GM23338 (cell line): ENCODE results near the gene CAPNS2. TPM values are rescaled to one million over a fixed set of nuclear protein-coding genes. Genes with fewer than 3 reads are reported as not detected.

Source experiments
- ATAC-seq: fragments of 200-7000 bp; cut with Tn5 transposase; 3 replicates; pipeline ENCODE4 v1.9.1; 2020
- DNase-seq: peaks from one replicate; pipeline ENCODE4 v3.0.0-alpha.2; 2015; ENCODE audit warnings: low spot score
- H2AFZ ChIP-seq: fragments of 200-600 bp; sonication (generic); 2 replicates; pipeline ENCODE4 v1.8.0; 2016; ENCODE audit warnings: antibody characterized with exemption, mild to moderate bottlenecking, moderate library complexity
- H3F3A ChIP-seq: fragments of 200-600 bp; sonication (generic); replicated peaks from 2 replicates; pipeline ENCODE4 v1.8.0; 2017; ENCODE audit warnings: antibody characterized with exemption, mixed run types, low read depth
- H3K27ac ChIP-seq: fragments of 200-600 bp; sonication (generic); 2 replicates; pipeline ENCODE4 v1.6.1; 2016; ENCODE audit warnings: low read depth
- H3K27me3 ChIP-seq: fragments of 200-600 bp; sonication (generic); 2 replicates; pipeline ENCODE4 v1.8.0; 2016; ENCODE audit warnings: mild to moderate bottlenecking, mixed run types, moderate library complexity; ENCODE audit not compliant: insufficient read depth
- H3K36me3 ChIP-seq: fragments of 200-600 bp; sonication (generic); 2 replicates; pipeline ENCODE4 v1.8.0; 2016; ENCODE audit warnings: mild to moderate bottlenecking; ENCODE audit not compliant: insufficient read depth
- H3K4me1 ChIP-seq: fragments of 200-600 bp; sonication (generic); 2 replicates; pipeline ENCODE4 v1.8.0; 2016; ENCODE audit warnings: mild to moderate bottlenecking, moderate library complexity; ENCODE audit not compliant: insufficient read depth
- H3K4me2 ChIP-seq: fragments of 200-600 bp; sonication (generic); 2 replicates; pipeline ENCODE4 v1.7.1; 2017; ENCODE audit warnings: mixed run types
- H3K4me3 ChIP-seq: fragments of 200-600 bp; sonication (generic); 2 replicates; pipeline ENCODE4 v1.6.1; 2016; ENCODE audit warnings: mixed run types
- H3K79me2 ChIP-seq: fragments of 200-600 bp; sonication (generic); replicated peaks from 2 replicates; pipeline ENCODE4 v1.8.0; 2017; ENCODE audit warnings: mild to moderate bottlenecking; ENCODE audit not compliant: insufficient read depth
- H3K9me2 ChIP-seq: fragments of 200-600 bp; sonication (generic); 2 replicates; pipeline ENCODE4 v1.8.0; 2017; ENCODE audit not compliant: insufficient read depth
- H4K20me1 ChIP-seq: fragments of 200-600 bp; sonication (generic); replicated peaks from 2 replicates; pipeline ENCODE4 v1.8.0; 2017; ENCODE audit warnings: mild to moderate bottlenecking; ENCODE audit not compliant: insufficient read depth
- H3K27ac Mint-ChIP-seq: 2 replicates; pipeline ENCODE4 v1.8.0; 2020; ENCODE audit warnings: inconsistent platforms, mild to moderate bottlenecking, moderate library complexity, mixed read lengths
- H3K27me3 Mint-ChIP-seq: 3 replicates; pipeline ENCODE4 v1.8.0; 2022; ENCODE audit warnings: low read depth, mild to moderate bottlenecking, moderate library complexity, mixed read lengths, inconsistent platforms; ENCODE audit not compliant: insufficient read depth, poor library complexity
- H3K36me3 Mint-ChIP-seq: 3 replicates; pipeline ENCODE4 v1.8.0; 2021; ENCODE audit warnings: low read depth, mild to moderate bottlenecking, inconsistent platforms, moderate library complexity, mixed read lengths
- H3K4me1 Mint-ChIP-seq: 3 replicates; pipeline ENCODE4 v1.8.0; 2020; ENCODE audit warnings: mild to moderate bottlenecking, inconsistent platforms, mixed read lengths
- H3K4me3 Mint-ChIP-seq: 3 replicates; pipeline ENCODE4 v1.8.0; 2021; ENCODE audit warnings: moderate library complexity, mild to moderate bottlenecking, inconsistent platforms, mixed read lengths
- H3K9me3 Mint-ChIP-seq: 3 replicates; pipeline ENCODE4 v1.8.0; 2020; ENCODE audit warnings: moderate library complexity, mild to moderate bottlenecking, inconsistent platforms, mixed read lengths
- CREB1 ChIP-seq: fragments of 250-450 bp; sonication (Bioruptor Pico); IDR thresholded peaks from 2 replicates; pipeline ENCODE4 v1.5.0; 2020; ENCODE audit warnings: low read depth, mild to moderate bottlenecking, moderate library complexity
- JUNB ChIP-seq: IDR thresholded peaks from one replicate; pipeline ENCODE4 v1.6.1; 2016; ENCODE audit warnings: antibody characterized with exemption; ENCODE audit not compliant: unreplicated experiment
- NANOG ChIP-seq: IDR thresholded peaks from 2 replicates; pipeline ENCODE4 v1.6.1; 2016; ENCODE audit warnings: antibody characterized with exemption, borderline replicate concordance
- POLR2AphosphoS5 ChIP-seq: IDR thresholded peaks from 2 replicates; pipeline ENCODE4 v1.6.1; 2016; ENCODE audit warnings: antibody characterized with exemption, low read depth
- ZNF114 ChIP-seq: fragments of 250-450 bp; sonication (Bioruptor Pico); IDR thresholded peaks from 2 replicates; pipeline ENCODE4 v1.5.0; 2020; ENCODE audit warnings: mild to moderate bottlenecking, moderate library complexity
- ZNF331 ChIP-seq: fragments of 250-450 bp; sonication (Bioruptor Pico); IDR thresholded peaks from 2 replicates; pipeline ENCODE4 v1.5.0; 2020; ENCODE audit warnings: low read depth, mild to moderate bottlenecking, moderate library complexity
- polyA plus RNA-seq: library from polyadenylated mRNA; unstranded; fragments of >200 nt; fragmentation: Nextera tagmentation; extraction: Ambion mirVana; gene quantifications from 2 replicates; pipeline ENCODE4 v1.2.1, GENCODE V29; 2016
- total RNA-seq: library from RNA; depleted of rRNA; stranded (reverse); fragments of >200 nt; shearing (Covaris generic); gene quantifications from 2 replicates; pipeline ENCODE4 v1.2.3, GENCODE V29; 2014
- TF ChIP-seq, protein P1 (sequence below): fragments of 250-450 bp; sonication (Bioruptor Pico); IDR thresholded peaks from 2 replicates; pipeline ENCODE4 v1.5.0; 2020; ENCODE audit warnings: mild to moderate bottlenecking, moderate library complexity
- TF ChIP-seq, protein P2 (sequence below), 2 experiments: fragments of 200-600 bp in 1 of 2; sonication (generic) in 1 of 2; conservative IDR thresholded peaks; 2 replicates each; pipeline versions ENCODE4 v1.5.1 to v1.6.1; 2016 to 2017; ENCODE audit warnings: antibody characterized with exemption in 2 of 2, low read depth in 2 of 2, mild to moderate bottlenecking in 2 of 2, moderate library complexity in 1 of 2
- TF ChIP-seq, protein P3 (sequence below): IDR thresholded peaks from one replicate; pipeline ENCODE4 v1.6.1; 2018; ENCODE audit warnings: antibody characterized with exemption; ENCODE audit not compliant: unreplicated experiment

The CAPNS2 gene
- total and polyA plus RNA-seq, 2 experiments from 2014 or later: 0.83 TPM; not detected in 1

DNA sequence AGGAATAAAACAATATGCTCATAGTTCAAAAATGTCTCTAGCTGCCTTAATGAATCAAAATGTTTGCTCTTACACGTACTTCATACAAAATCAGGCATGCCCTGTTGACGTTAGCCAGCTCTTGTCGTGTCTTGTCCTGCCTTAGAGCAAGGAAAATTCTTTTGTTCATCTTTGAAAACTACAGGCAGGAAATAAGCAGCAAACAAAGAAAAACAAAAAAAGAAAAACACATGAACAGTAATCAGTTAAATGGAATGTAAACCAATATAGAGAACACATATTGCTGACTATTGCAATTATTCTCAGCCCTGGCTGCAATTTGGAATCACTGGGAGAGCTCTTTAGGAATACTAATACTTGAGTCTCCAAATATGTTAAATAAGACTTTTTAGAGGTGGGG is 1.7 kb downstream of the CAPNS2 start:
- Mint-ChIP-seq H3K36me3 (no peaks in the 10 kb centered on the region), H3K4me1 (peaks cover 2% of the 10 kb centered on the region; the same call in 1 of the 3 replicates), H3K4me3 (no peak overlapping the region), H3K9me3 (no peaks in the 10 kb centered on the region), H3K27me3 (no peaks in the 10 kb centered on the region), H3K27ac (no peak overlapping the region)
- H3K36me3 ChIP-seq: no peaks in the 10 kb centered on the region
- H3F3A ChIP-seq: no peaks in the 10 kb centered on the region
- H3K79me2 ChIP-seq: no peaks in the 10 kb centered on the region
- TF ChIP-seq ZNF331 (CRISPR knock-in tag): no peak
- TF ChIP-seq ZNF114 (CRISPR knock-in tag): no peak
- TF ChIP-seq JUNB: no peak
- TF ChIP-seq, protein P1, sequence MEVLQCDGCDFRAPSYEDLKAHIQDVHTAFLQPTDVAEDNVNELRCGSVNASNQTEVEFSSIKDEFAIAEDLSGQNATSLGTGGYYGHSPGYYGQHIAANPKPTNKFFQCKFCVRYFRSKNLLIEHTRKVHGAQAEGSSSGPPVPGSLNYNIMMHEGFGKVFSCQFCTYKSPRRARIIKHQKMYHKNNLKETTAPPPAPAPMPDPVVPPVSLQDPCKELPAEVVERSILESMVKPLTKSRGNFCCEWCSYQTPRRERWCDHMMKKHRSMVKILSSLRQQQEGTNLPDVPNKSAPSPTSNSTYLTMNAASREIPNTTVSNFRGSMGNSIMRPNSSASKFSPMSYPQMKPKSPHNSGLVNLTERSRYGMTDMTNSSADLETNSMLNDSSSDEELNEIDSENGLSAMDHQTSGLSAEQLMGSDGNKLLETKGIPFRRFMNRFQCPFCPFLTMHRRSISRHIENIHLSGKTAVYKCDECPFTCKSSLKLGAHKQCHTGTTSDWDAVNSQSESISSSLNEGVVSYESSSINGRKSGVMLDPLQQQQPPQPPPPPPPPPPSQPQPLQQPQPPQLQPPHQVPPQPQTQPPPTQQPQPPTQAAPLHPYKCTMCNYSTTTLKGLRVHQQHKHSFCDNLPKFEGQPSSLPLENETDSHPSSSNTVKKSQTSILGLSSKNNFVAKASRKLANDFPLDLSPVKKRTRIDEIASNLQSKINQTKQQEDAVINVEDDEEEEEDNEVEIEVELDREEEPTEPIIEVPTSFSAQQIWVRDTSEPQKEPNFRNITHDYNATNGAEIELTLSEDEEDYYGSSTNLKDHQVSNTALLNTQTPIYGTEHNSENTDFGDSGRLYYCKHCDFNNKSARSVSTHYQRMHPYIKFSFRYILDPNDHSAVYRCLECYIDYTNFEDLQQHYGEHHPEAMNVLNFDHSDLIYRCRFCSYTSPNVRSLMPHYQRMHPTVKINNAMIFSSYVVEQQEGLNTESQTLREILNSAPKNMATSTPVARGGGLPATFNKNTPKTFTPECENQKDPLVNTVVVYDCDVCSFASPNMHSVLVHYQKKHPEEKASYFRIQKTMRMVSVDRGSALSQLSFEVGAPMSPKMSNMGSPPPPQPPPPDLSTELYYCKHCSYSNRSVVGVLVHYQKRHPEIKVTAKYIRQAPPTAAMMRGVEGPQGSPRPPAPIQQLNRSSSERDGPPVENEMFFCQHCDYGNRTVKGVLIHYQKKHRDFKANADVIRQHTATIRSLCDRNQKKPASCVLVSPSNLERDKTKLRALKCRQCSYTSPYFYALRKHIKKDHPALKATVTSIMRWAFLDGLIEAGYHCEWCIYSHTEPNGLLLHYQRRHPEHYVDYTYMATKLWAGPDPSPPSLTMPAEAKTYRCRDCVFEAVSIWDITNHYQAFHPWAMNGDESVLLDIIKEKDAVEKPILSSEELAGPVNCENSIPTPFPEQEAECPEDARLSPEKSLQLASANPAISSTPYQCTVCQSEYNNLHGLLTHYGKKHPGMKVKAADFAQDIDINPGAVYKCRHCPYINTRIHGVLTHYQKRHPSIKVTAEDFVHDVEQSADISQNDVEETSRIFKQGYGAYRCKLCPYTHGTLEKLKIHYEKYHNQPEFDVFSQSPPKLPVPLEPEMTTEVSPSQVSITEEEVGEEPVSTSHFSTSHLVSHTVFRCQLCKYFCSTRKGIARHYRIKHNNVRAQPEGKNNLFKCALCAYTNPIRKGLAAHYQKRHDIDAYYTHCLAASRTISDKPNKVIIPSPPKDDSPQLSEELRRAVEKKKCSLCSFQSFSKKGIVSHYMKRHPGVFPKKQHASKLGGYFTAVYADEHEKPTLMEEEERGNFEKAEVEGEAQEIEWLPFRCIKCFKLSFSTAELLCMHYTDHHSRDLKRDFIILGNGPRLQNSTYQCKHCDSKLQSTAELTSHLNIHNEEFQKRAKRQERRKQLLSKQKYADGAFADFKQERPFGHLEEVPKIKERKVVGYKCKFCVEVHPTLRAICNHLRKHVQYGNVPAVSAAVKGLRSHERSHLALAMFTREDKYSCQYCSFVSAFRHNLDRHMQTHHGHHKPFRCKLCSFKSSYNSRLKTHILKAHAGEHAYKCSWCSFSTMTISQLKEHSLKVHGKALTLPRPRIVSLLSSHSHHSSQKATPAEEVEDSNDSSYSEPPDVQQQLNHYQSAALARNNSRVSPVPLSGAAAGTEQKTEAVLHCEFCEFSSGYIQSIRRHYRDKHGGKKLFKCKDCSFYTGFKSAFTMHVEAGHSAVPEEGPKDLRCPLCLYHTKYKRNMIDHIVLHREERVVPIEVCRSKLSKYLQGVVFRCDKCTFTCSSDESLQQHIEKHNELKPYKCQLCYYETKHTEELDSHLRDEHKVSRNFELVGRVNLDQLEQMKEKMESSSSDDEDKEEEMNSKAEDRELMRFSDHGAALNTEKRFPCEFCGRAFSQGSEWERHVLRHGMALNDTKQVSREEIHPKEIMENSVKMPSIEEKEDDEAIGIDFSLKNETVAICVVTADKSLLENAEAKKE (CRISPR knock-in tag): no peak
- no peak for TF ChIP-seq NANOG
- no peak for TF ChIP-seq CREB1 (CRISPR knock-in tag)
- no peak for TF ChIP-seq POLR2AphosphoS5
- TF ChIP-seq, protein P2, sequence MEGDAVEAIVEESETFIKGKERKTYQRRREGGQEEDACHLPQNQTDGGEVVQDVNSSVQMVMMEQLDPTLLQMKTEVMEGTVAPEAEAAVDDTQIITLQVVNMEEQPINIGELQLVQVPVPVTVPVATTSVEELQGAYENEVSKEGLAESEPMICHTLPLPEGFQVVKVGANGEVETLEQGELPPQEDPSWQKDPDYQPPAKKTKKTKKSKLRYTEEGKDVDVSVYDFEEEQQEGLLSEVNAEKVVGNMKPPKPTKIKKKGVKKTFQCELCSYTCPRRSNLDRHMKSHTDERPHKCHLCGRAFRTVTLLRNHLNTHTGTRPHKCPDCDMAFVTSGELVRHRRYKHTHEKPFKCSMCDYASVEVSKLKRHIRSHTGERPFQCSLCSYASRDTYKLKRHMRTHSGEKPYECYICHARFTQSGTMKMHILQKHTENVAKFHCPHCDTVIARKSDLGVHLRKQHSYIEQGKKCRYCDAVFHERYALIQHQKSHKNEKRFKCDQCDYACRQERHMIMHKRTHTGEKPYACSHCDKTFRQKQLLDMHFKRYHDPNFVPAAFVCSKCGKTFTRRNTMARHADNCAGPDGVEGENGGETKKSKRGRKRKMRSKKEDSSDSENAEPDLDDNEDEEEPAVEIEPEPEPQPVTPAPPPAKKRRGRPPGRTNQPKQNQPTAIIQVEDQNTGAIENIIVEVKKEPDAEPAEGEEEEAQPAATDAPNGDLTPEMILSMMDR (conservative IDR thresholded peaks at IDR 0.05; ENCODE audit: low read depth in 2 of 2): no peak
- TF ChIP-seq, protein P3, sequence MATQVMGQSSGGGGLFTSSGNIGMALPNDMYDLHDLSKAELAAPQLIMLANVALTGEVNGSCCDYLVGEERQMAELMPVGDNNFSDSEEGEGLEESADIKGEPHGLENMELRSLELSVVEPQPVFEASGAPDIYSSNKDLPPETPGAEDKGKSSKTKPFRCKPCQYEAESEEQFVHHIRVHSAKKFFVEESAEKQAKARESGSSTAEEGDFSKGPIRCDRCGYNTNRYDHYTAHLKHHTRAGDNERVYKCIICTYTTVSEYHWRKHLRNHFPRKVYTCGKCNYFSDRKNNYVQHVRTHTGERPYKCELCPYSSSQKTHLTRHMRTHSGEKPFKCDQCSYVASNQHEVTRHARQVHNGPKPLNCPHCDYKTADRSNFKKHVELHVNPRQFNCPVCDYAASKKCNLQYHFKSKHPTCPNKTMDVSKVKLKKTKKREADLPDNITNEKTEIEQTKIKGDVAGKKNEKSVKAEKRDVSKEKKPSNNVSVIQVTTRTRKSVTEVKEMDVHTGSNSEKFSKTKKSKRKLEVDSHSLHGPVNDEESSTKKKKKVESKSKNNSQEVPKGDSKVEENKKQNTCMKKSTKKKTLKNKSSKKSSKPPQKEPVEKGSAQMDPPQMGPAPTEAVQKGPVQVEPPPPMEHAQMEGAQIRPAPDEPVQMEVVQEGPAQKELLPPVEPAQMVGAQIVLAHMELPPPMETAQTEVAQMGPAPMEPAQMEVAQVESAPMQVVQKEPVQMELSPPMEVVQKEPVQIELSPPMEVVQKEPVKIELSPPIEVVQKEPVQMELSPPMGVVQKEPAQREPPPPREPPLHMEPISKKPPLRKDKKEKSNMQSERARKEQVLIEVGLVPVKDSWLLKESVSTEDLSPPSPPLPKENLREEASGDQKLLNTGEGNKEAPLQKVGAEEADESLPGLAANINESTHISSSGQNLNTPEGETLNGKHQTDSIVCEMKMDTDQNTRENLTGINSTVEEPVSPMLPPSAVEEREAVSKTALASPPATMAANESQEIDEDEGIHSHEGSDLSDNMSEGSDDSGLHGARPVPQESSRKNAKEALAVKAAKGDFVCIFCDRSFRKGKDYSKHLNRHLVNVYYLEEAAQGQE: no peak
- no peaks in the 10 kb centered on the region for H3K27me3 ChIP-seq
- H3K27ac ChIP-seq: no peak overlapping the region
- no peak overlapping the region for H3K4me2 ChIP-seq
- no peak for DNase-seq
- H3K4me3 ChIP-seq: no peak overlapping the region
- no peaks in the 10 kb centered on the region for H3K9me2 ChIP-seq
- H2AFZ ChIP-seq: no peak overlapping the region
- no peaks in the 10 kb centered on the region for H4K20me1 ChIP-seq
- H3K4me1 ChIP-seq: no peaks in the 10 kb centered on the region
- no peak for ATAC-seq
